Upper lobe of left lung (tissue), 6 donors: ENCODE data around the gene COMMD3. TPM values are rescaled to one million over a fixed set of nuclear protein-coding genes. Genes with fewer than 3 reads are reported as not detected.
"Not testable (repeated sequence)": the region's sequence is repeated elsewhere in the genome, so short reads cannot be mapped to it uniquely, and the experiment has no call there.

Experiments used
- ATAC-seq, 2 donors: fragments of 200-7000 bp; cut with Tn5 transposase; one replicate each; pipeline ENCODE4 v1.9.1; 2022; ENCODE audit warnings: mild to moderate bottlenecking in 2 of 2, moderate library complexity in 2 of 2; ENCODE audit not compliant: low FRiP score in 2 of 2
- DNase-seq, 2 donors: peaks; one replicate each; pipeline ENCODE4 v3.0.0-alpha.2; 2019 to 2020
- H3K27ac ChIP-seq, 4 donors: fragments of 200-600 bp; sonication (generic); one replicate each; pipeline ENCODE4 v1.5.1; 2016 to 2019
- H3K27me3 ChIP-seq, 4 donors: fragments of 200-600 bp; sonication (generic); one replicate each; pipeline ENCODE4 v1.5.1; 2017 to 2019
- H3K36me3 ChIP-seq, 4 donors: fragments of 200-600 bp; sonication (generic); one replicate each; pipeline ENCODE4 v1.5.1; 2016 to 2019
- H3K4me1 ChIP-seq, 4 donors: fragments of 200-600 bp; sonication (generic); one replicate each; pipeline ENCODE4 v1.5.1; 2018 to 2019
- H3K4me3 ChIP-seq, 4 donors: fragments of 200-600 bp; sonication (generic); one replicate each; pipeline ENCODE4 v1.5.1; 2017 to 2019; ENCODE audit warnings: mild to moderate bottlenecking in 2 of 4, moderate library complexity in 1 of 4
- H3K9me3 ChIP-seq, 4 donors: fragments of 200-600 bp; sonication (generic); one replicate each; pipeline ENCODE4 v1.5.1; 2018 to 2019
- CTCF ChIP-seq, 6 experiments: fragments of 450-650 bp in 4 of 6; fragments of 200-600 bp in 2 of 6; sonication (generic) in 2 of 6; IDR thresholded peaks; one replicate each; pipeline ENCODE4 v1.5.1; 2016 to 2019; ENCODE audit warnings: antibody characterized with exemption in 6 of 6
- EP300 ChIP-seq, 4 donors: sonication (generic); formaldehyde crosslinking; IDR thresholded peaks; one replicate each; pipeline ENCODE4 v1.5.1; 2017; ENCODE audit warnings: antibody characterized with exemption in 4 of 4, control low read depth in 2 of 4
- POLR2A ChIP-seq, 4 donors: fragments of 450-650 bp; IDR thresholded peaks; one replicate each; pipeline ENCODE4 v1.5.1; 2016 to 2017; ENCODE audit warnings: antibody characterized with exemption in 4 of 4, mild to moderate bottlenecking in 2 of 4
- POLR2AphosphoS5 ChIP-seq, 2 donors: sonication (generic); formaldehyde crosslinking; IDR thresholded peaks; one replicate each; pipeline ENCODE4 v1.5.1; 2017; ENCODE audit warnings: antibody characterized with exemption in 2 of 2
- WGBS, 2 donors: methylation state at CpG; one replicate each; pipeline ENCODE4 v1.1.5; 2017 to 2018; 5-methylcytosine and 5-hydroxymethylcytosine counted together
- total RNA-seq, 6 donors: library from RNA; depleted of rRNA in 4 of 6; stranded (reverse); fragments of >200 nt in 4 of 6; gene quantifications; one replicate each; pipeline versions ENCODE4 v1.1.0 to v1.2.1, GENCODE V29; 2016 to 2021
- donor health status: DM: no; HTN: no; CAD: no; lungs with moderate emphysema.
- donor health status: DM: no; HTN: yes; CAD: no; lungs with severe emphysema.

COMMD3 gene
- total RNA-seq, 6 donors from 2014 or later = 11.0 to 312 (median 39.6) TPM

DNA sequence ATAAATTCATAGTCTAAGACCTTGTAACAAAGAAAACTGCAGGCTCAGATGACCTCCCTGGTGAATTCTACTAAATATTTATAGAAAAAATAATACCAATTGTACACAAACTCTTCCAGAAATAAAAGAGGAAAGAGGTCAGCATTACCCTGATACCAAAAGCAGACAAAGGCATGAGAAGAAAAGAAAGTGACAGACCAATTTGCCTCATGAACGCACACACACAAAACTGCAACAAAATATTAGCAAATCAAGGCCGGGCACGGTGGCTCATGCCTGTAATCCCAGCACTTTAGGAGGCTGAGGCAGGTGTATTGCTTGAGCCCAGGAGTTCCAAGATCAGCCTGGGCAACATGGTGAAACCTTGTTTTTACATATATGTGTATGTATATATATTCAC lies 12.7 kb upstream of the COMMD3 start:
- Histone ChIP-seq H3K27me3 (no peaks in the 10 kb centered on the region), H3K27ac (no peak overlapping the region), H3K4me1 (no peaks in the 10 kb centered on the region), H3K9me3 (no peaks in the 10 kb centered on the region), H3K36me3 (no peaks in the 10 kb centered on the region), H3K4me3 (no peak overlapping the region)
- ATAC-seq = no peak
- no peak for TF ChIP-seq POLR2AphosphoS5 (IDR thresholded peaks at IDR 0.05)
- TF ChIP-seq POLR2A (IDR thresholded peaks at IDR 0.05) = no peak
- no peak for TF ChIP-seq CTCF (IDR thresholded peaks at IDR 0.05)
- no peak for TF ChIP-seq EP300 (IDR thresholded peaks at IDR 0.05)
- WGBS, 2 donors = 91 to 93% methylated on average over 3 of the region's 3 CpGs
- no peak for DNase-seq

GRCh38 chr10:22305721-22306120 lies 10.5 kb upstream of the COMMD3 start:
- ATAC-seq (no peak), DNase-seq (no peak)
- 75 to 78% methylated on average over 2 of the region's 2 CpGs for WGBS, 2 donors
- no peak overlapping the region for H3K4me3 ChIP-seq
- H3K36me3 ChIP-seq = no peaks in the 10 kb centered on the region
- H3K27me3 ChIP-seq = no peaks in the 10 kb centered on the region
- no peaks in the 10 kb centered on the region for H3K9me3 ChIP-seq
- H3K27ac ChIP-seq = no peak overlapping the region
- no peaks in the 10 kb centered on the region for H3K4me1 ChIP-seq
- no peak for TF ChIP-seq POLR2AphosphoS5 (IDR thresholded peaks at IDR 0.05)
- no peak for TF ChIP-seq EP300 (IDR thresholded peaks at IDR 0.05)
- TF ChIP-seq POLR2A (IDR thresholded peaks at IDR 0.05) = no peak
- no peak for TF ChIP-seq CTCF (IDR thresholded peaks at IDR 0.05)

- 78 to 83% methylated on average over 2 of the region's 2 CpGs for WGBS, 2 donors
- Histone ChIP-seq H3K9me3 (no peaks in the 10 kb centered on the region), H3K4me3 (no peak overlapping the region), H3K36me3 (no peaks in the 10 kb centered on the region), H3K27me3 (no peaks in the 10 kb centered on the region), H3K4me1 (no peaks in the 10 kb centered on the region), H3K27ac (no peak overlapping the region)
- DNase-seq (no peak), ATAC-seq (no peak)
- TF ChIP-seq POLR2AphosphoS5 (IDR thresholded peaks at IDR 0.05) (no peak), POLR2A (IDR thresholded peaks at IDR 0.05) (no peak), CTCF (IDR thresholded peaks at IDR 0.05) (no peak), EP300 (IDR thresholded peaks at IDR 0.05) (no peak)
Observed at GRCh38 chr10:22308390-22308789, 7.8 kb upstream of the COMMD3 start.

DNA sequence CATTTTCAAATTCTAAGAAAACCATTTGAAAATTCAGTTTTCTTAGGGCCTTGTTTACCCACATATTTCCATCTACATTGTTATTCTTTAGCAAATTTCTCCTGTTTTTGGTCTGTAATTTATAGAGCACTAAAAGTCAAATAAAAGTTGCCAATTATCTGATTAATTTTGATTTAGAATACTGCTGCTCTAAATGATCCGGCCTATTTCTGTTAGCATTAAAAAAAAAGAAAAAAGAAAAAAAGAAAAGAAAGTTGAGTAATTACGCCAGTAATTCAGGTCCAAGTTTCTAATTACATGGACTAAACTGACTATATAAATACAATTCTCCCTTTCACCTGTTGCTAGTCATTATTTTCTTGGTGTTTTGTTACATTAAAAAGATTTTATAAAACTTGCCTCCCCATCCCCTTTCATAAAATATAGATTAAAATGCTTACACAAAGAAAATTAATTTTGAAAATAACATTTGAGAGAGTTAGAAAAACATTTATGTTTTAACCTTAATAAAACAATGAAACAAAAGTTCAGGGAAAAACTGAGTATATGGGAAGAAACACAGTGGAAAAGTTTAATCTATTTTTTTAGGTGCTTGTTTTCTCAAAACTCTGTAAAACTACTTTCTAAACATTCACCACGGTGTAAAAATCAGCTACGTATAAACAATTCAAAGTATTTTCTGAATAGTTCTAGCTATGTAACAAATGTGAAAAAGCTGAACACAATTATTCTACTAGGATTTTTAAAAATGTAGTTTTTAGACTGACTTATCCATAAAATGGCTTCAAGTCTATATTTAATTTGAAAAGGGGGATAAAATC lies 6.8 kb upstream of the COMMD3 start:
- ATAC-seq = no peak
- 94 to 97% methylated on average over 4 of the region's 4 CpGs for WGBS, 2 donors

DNA sequence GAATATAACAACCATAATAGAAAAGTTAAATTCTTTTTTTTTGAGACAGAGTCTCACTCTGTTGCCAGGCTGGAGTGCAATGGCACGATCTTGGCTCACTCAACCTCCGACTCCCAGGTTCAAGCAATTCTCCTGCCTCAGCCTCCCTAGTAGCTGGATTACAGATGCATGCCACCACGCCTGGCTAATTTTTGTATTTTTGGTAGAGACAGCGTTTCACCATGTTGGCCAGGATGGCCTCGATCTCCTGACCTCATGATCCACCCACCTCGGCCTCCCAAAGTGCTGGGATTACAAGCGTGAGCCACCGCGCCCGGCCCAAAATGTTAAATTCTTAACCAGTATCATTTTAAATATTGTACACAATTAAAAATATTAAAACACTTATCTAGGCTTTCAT lies 6.2 kb upstream of the COMMD3 start:
- H3K27me3 ChIP-seq, H3K27ac ChIP-seq, H3K4me1 ChIP-seq, DNase-seq, H3K9me3 ChIP-seq, ATAC-seq, H3K4me3 ChIP-seq, H3K36me3 ChIP-seq: not testable (repeated sequence)
- WGBS, 2 donors = 97 to 98% methylated on average over 10 of the region's 10 CpGs

More for the DNA sequence above, 6.8 kb upstream of the COMMD3 start:
- H3K27me3 ChIP-seq = no peaks in the 10 kb centered on the region
- H3K4me1 ChIP-seq = no peaks in the 10 kb centered on the region
- H3K27ac ChIP-seq = no peak overlapping the region
- no peak for DNase-seq
- H3K4me3 ChIP-seq = no peak overlapping the region
- no peaks in the 10 kb centered on the region for H3K36me3 ChIP-seq
- no peaks in the 10 kb centered on the region for H3K9me3 ChIP-seq
- TF ChIP-seq CTCF (IDR thresholded peaks at IDR 0.05) (no peak), EP300 (IDR thresholded peaks at IDR 0.05) (no peak), POLR2A (IDR thresholded peaks at IDR 0.05) (no peak), POLR2AphosphoS5 (IDR thresholded peaks at IDR 0.05) (no peak)
